ENCODE results near the gene GNAL. TPM values are rescaled to one million over a fixed set of nuclear protein-coding genes. Genes with fewer than 3 reads are reported as not detected.

The GNAL gene
- total and polyA plus RNA-seq, 2 donors from 2014 or later, result 1.8 to 9.7 TPM

GRCh38 chr18:11783716-11784331, 94.8 kb downstream of the GNAL start:
- intact Hi-C loops (cut with DNase I), result no loop called here

GRCh38 chr18:11784674-11785304, 95.7 kb downstream of the GNAL start:
- Histone ChIP-seq H3K27ac (ENCODE audit: low read depth in 2 of 2, low read length in 2 of 2) (no peak overlapping the region), H3K4me1 (ENCODE audit: control insufficient read depth in 2 of 3, insufficient read depth in 2 of 3, low read depth in 1 of 3, low read length in 3 of 3) (no peaks in the 10 kb centered on the region), H3K9ac (ENCODE audit: low read length in 3 of 3) (no peak overlapping the region), H3K4me3 (ENCODE audit: low read length in 3 of 3) (no peak overlapping the region), H3K36me3 (ENCODE audit: control insufficient read depth in 2 of 3, insufficient read depth in 3 of 3, low read length in 3 of 3) (no peaks in the 10 kb centered on the region), H3K9me3 (ENCODE audit: control insufficient read depth in 2 of 3, insufficient read depth in 1 of 3, low read length in 3 of 3) (no peaks in the 10 kb centered on the region), H3K27me3 (ENCODE audit: control insufficient read depth, insufficient read depth, low read length) (no peaks in the 10 kb centered on the region)
- intact Hi-C loops (cut with DNase I), result no loop called here
- DNase-seq, result no peak
- no peak for FAIRE-seq
- TF ChIP-seq CTCF (IDR thresholded peaks at IDR 0.05; ENCODE audit: borderline replicate concordance, extremely low read depth, insufficient read depth), result no peak

More at GRCh38 chr18:11783716-11784331, 94.8 kb downstream of the GNAL start:
- FAIRE-seq (no peak), DNase-seq (no peak)
- Histone ChIP-seq H3K36me3 (ENCODE audit: control insufficient read depth in 2 of 3, insufficient read depth in 3 of 3, low read length in 3 of 3) (no peaks in the 10 kb centered on the region), H3K9me3 (ENCODE audit: control insufficient read depth in 2 of 3, insufficient read depth in 1 of 3, low read length in 3 of 3) (no peaks in the 10 kb centered on the region), H3K27me3 (ENCODE audit: control insufficient read depth, insufficient read depth, low read length) (no peaks in the 10 kb centered on the region), H3K4me1 (ENCODE audit: control insufficient read depth in 2 of 3, insufficient read depth in 2 of 3, low read depth in 1 of 3, low read length in 3 of 3) (no peaks in the 10 kb centered on the region), H3K9ac (ENCODE audit: low read length in 3 of 3) (no peak overlapping the region), H3K27ac (ENCODE audit: low read depth in 2 of 2, low read length in 2 of 2) (no peak overlapping the region), H3K4me3 (ENCODE audit: low read length in 3 of 3) (no peak overlapping the region)
- TF ChIP-seq CTCF (IDR thresholded peaks at IDR 0.05; ENCODE audit: borderline replicate concordance, extremely low read depth, insufficient read depth), result no peak

GRCh38 chr18:11785444-11786055, 96.5 kb downstream of the GNAL start:
- TF ChIP-seq CTCF (IDR thresholded peaks at IDR 0.05; ENCODE audit: borderline replicate concordance, extremely low read depth, insufficient read depth), result no peak
- H3K4me1 ChIP-seq (ENCODE audit: control insufficient read depth in 2 of 3, insufficient read depth in 2 of 3, low read depth in 1 of 3, low read length in 3 of 3), result no peaks in the 10 kb centered on the region
- H3K27me3 ChIP-seq (ENCODE audit: control insufficient read depth, insufficient read depth, low read length), result no peaks in the 10 kb centered on the region
- no peaks in the 10 kb centered on the region for H3K9me3 ChIP-seq (ENCODE audit: control insufficient read depth in 2 of 3, insufficient read depth in 1 of 3, low read length in 3 of 3)
- H3K27ac ChIP-seq (ENCODE audit: low read depth in 2 of 2, low read length in 2 of 2), result no peak overlapping the region
- peak in 4 of 5 donors; percentile 47 to 70 (median 62) for DNase-seq
- FAIRE-seq, result no peak
- intact Hi-C loops (cut with DNase I), result no loop called here
- H3K36me3 ChIP-seq (ENCODE audit: control insufficient read depth in 2 of 3, insufficient read depth in 3 of 3, low read length in 3 of 3), result no peaks in the 10 kb centered on the region
- no peak overlapping the region for H3K4me3 ChIP-seq (ENCODE audit: low read length in 3 of 3)
- no peak overlapping the region for H3K9ac ChIP-seq (ENCODE audit: low read length in 3 of 3)

Data from kidney (tissue), 14 donors.